ENCODE results near the gene ANO6.

DNA sequence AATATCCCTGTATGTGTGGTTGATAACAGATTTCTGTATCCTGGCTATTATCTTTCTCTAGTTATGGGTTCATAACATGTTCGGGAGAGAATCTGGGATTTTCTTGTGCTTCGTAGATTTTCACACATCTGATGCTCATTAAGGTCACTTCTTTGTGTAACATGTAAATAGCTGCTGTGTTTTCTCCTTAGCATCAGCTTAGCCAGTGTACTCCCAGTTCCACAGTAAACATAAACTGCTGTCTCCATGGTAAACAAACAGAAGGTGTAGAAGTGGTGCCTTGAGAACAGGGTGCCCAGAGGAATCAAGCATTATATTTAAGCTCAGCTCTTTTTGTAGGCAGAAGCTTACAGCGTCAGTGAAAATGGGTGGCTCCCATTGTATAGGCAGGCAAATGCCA lies 88.0 kb downstream of the ANO6 start:
- TF ChIP-seq, protein P1, sequence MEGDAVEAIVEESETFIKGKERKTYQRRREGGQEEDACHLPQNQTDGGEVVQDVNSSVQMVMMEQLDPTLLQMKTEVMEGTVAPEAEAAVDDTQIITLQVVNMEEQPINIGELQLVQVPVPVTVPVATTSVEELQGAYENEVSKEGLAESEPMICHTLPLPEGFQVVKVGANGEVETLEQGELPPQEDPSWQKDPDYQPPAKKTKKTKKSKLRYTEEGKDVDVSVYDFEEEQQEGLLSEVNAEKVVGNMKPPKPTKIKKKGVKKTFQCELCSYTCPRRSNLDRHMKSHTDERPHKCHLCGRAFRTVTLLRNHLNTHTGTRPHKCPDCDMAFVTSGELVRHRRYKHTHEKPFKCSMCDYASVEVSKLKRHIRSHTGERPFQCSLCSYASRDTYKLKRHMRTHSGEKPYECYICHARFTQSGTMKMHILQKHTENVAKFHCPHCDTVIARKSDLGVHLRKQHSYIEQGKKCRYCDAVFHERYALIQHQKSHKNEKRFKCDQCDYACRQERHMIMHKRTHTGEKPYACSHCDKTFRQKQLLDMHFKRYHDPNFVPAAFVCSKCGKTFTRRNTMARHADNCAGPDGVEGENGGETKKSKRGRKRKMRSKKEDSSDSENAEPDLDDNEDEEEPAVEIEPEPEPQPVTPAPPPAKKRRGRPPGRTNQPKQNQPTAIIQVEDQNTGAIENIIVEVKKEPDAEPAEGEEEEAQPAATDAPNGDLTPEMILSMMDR (IDR thresholded peaks at IDR 0.05), result no peak
- TF ChIP-seq EP300 (IDR thresholded peaks at IDR 0.05; ENCODE audit: low read depth) (no peak), POLR2A (IDR thresholded peaks at IDR 0.05) (no peak), POLR2AphosphoS5 (IDR thresholded peaks at IDR 0.05) (no peak)
